ENCODE results near the gene ZCCHC8.
"Not testable (repeated sequence)": the region's sequence is repeated elsewhere in the genome, so short reads cannot be mapped to it uniquely, and the experiment has no call there.

Gene ZCCHC8

DNA sequence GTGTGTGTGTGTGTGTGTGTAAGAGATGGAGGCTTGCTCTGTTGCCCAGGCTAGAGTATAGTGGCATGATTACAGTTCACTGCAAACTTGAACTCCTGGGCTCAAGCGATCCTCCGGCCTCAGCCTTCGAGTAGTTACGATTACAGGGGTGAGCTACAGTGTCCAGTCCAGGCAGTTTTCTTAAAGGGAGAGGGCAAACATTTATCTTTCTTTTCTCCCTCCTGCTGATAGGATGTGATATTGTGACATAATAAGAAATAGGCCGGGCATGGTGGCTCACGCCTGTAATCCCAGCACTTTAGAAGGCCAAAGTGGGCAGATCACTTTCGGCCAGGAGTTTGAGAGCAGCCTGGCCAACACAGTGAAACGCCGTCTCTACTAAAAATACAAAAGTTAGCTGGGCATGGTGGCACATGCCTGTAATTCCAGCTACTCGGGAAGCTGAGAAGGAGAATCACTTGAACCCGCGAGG, 46.4 kb downstream of the ZCCHC8 start:
- in situ Hi-C loops (cut with MboI; ENCODE audit: low pct_unique_long_range_greater_than_20kb, low sequenced_read_pairs): no loop called here
- no peak for DNase-seq

DNA sequence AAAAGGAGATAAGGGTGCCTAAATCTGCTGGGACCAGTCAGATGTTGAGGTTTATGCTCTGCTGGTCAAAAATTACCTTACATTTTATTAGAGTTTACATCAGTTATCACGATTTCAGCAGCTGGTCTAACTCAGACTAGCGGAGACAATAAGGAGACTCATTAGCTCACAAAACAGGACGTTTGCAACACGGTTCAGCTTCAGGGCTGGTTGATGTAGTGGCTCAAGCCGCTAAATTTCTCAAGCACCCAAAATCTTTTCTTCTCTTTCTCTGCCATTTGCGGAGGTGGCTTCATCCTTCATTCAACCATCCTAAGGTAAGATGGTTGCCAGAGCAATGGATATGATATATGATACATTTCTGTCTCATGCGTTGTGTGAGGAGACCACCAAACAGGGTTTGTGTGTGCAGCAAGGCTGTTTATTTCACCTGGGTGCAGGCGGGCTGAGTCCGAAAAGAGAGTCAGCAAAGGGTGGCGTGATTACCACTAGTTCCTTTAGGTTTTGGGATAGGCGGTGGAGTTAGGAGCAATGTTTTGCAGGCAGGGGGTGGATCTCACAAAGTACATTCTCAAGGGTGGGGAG, 47.9 kb downstream of the ZCCHC8 start:
- DNase-seq: no peak
- in situ Hi-C loops (cut with MboI; ENCODE audit: low pct_unique_long_range_greater_than_20kb, low sequenced_read_pairs): no loop called here

DNA sequence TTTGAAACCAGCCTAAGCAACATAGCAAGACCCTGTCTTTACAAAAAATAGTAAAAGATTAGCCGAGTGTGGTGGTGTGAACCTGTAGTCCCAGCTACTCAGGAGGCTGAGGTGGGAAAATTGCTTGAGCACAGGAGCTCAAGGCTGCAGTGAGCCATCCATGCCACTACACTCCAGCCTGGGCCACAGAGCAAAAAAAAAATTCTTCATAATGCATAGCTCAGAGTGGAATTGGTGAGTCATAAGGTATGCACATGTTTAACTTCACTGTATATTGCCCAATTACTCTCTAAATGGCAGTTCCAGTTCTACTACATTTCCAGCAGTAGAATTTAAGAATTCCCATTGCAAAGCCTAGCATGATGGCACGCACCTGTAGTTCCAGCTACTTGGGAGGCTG, 51.4 kb downstream of the ZCCHC8 start:
- DNase-seq: peak; percentile 42
- in situ Hi-C loops (cut with MboI; ENCODE audit: low pct_unique_long_range_greater_than_20kb, low sequenced_read_pairs): no loop called here

DNA sequence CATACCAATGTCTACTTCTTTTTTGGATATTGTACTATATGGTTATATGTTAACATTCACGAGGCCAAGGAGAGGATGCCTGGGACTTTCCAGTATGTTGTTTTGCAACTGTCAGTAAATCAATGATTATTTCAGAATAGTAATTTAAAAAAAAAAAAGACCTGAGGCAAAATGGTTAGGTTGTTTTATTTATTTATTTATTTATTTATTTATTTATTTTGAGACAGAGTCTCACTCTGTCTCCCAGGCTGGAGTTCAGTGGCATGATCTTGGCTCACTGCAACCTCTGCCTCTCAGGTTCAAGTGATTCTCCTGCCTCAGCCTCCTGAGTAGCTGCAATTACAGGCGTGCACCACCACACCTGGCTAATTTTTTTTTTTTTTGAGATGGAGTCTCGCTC, 52.9 kb downstream of the ZCCHC8 start:
- in situ Hi-C loops (cut with MboI; ENCODE audit: low pct_unique_long_range_greater_than_20kb, low sequenced_read_pairs); DNase-seq: not testable (repeated sequence)

DNA sequence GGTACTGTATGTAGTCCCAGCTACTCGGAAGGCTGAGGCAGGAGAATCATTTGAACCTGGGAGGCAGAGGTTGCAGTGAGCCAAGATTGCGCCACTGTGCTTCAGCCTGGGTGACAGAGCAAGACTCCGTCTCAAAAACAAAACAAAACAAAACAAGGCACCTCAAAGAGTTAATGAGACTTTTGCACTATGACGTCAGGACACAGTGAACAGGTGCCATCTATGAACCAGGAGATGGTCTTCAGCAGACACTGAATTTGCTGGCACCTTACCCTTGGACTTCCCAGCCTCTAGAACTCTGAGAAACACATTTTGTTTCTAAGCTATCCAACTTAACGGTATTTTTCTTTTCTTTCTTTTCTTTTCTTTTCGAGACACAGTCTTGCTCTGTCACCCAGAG, 54.3 kb downstream of the ZCCHC8 start:
- in situ Hi-C loops (cut with MboI; ENCODE audit: low pct_unique_long_range_greater_than_20kb, low sequenced_read_pairs); DNase-seq: not testable (repeated sequence)

DNA sequence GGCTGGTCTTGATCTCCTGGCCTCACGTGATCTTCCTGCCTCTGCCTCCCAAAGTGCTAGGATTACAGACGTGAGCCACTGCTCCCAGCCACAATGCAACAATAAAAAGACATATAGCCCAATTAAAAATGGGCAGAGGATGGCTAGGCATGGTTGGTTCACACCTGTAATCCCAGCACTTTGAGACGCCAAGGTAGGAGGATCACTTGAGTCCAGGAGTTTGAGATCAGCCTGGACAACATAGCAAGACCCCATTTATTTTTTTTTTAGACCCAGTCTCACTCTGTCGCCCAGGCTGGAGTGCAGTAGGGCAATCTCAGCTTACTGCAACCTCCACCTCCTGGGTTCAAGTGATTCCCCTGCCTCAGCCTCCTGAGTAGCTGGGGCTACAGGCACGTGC, 56.7 kb downstream of the ZCCHC8 start:
- DNase-seq; in situ Hi-C loops (cut with MboI; ENCODE audit: low pct_unique_long_range_greater_than_20kb, low sequenced_read_pairs): not testable (repeated sequence)

DNA sequence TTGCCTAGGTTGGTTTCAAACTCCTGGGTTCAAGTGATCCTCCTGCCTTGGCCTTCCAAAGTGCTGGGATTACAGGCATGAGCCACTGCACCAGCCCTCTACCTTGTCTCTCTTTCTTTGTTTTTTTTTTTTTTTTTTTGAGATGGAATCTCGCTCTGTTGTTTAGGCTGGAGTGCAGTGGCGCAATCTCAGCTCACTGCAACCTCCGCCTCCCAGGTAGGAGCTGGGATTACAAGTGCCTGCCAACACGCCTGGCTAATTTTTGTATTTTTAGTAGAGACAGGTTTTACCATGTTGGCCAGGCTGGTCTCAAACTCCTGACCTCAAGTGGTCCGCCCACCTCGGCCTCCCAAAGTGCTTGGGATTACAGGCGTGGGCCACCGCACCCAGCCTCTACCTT, 61.9 kb downstream of the ZCCHC8 start:
- DNase-seq: not testable (repeated sequence)

DNA sequence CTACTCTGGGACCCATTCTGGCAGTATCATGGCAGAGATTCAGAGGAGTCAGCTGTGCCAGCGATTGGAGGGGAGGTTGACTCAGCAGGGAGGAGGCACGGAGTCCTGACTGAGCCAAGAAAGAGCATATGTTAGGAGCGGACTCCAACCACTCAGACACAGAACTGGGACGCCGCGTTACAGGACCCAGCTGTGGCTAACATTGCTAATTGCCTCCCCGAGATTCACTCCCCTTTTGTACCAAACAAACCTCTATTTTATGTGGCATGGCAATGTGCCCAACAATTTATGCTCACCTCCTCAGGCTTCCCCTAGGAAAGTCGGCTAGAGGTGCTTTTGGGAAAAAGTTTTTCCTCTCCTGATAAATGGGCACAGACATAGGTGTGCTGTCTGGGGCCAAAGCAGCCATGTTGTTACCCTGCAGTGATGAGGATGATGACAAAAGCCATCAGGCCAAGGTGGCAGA, 63.0 kb downstream of the ZCCHC8 start:
- in situ Hi-C loops (cut with MboI; ENCODE audit: low pct_unique_long_range_greater_than_20kb, low sequenced_read_pairs): no loop called here
- DNase-seq: no peak

More for the DNA sequence above, 61.9 kb downstream of the ZCCHC8 start:
- in situ Hi-C loops (cut with MboI; ENCODE audit: low pct_unique_long_range_greater_than_20kb, low sequenced_read_pairs): not testable (repeated sequence)

DNA sequence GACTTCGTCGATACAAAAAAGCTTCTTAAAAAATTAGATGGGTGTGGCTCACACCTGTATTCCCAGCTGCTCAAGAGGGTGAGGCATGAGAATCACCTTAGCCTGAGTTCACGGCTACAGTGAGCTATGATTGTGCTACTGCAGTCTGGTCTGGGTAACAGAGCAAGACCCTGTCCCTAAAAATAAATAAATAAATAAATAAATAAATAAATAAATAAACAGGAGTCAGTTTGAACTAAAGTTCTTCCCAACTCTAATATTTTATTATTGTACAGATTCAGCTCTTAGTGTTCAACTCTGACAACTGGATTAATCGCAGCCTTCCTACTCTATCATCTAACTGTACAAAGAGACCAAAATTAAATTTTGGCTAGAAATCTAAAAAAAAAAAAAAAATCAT, 65.5 kb downstream of the ZCCHC8 start:
- no peak for DNase-seq
- in situ Hi-C loops (cut with MboI; ENCODE audit: low pct_unique_long_range_greater_than_20kb, low sequenced_read_pairs): no loop called here

DNA sequence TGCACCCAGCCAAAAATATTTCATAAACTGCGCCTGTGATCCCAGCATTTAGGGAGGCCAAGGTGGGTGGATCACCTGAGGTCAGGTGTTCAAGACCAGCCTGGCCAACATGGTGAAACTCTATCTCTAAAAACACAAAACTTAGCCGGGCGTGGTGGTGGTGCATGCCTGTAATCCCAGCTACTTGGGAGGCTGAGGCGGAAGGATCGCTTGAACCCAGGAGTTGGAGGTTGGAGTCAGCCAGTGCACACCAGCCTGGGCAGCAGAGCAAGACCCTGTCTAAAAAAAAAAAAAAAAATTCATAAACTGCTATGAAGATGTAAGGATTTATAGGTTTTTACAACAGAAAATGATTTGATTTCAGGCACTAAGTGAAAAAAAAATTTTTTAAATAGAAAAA, 71.7 kb downstream of the ZCCHC8 start:
- in situ Hi-C loops (cut with MboI; ENCODE audit: low pct_unique_long_range_greater_than_20kb, low sequenced_read_pairs); DNase-seq: not testable (repeated sequence)

DNA sequence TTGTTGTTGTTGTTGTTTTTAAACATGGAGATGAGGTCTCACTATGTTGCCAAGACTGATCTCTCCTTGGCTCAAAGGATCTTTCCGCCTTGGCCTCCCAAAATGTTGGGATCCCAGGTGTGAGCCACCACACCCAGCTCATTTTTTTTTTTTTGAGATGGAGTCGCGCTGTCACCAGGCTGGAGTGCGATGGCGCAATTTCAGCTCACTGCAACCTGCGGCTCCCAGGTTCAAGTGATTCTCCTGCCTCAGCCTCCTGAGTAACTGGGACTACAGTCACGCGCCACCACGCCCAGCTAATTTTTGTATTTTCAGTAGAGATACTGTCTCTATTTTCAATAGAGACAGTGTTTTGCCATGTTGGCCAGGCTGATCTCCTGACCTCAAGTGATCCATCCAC, 73.3 kb downstream of the ZCCHC8 start:
- in situ Hi-C loops (cut with MboI; ENCODE audit: low pct_unique_long_range_greater_than_20kb, low sequenced_read_pairs): no loop called here
- DNase-seq: no peak

DNA sequence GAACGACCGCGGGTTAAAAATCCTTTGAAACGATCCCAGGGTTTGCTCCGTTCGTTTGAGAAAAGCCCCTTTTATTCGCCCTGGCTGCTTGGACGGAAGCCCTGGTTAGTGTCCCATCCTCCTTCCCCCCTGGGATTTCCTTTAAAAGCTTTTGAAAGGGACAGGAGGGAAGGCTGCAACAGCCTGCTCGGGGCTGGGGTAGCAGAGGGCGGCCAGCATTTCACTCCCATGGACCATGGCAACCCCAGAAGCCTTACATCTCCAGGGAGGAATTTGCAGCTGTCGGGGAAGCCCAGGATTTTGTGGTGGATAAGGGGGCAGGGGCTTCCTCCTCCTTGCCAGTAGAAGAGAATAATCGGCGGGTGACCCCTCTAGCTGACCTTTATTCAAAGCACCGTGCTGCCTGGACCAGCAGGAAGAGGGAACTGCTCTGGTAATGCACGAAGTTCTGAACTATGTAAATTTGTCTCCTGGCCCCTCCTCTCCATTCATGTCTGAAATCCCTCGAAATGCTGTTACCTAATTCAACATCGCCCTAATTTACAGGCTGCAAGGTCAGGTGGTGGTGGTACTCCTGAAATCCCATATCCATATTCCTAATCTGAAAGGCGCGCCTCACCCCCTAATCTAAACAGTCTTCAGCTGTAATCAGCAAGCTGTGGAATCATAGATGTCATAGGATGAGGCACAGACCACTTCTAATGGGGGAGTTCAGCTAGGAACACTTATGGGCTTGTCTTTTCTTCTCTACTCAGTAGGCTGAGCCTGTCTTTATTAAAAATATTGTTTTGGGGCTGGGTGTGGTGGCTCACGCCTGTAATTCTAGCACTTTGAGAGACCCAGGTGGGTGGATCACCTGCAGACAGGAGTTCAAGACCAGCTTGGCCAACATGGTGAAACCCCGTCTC, 77.2 kb downstream of the ZCCHC8 start:
- in situ Hi-C loops (cut with MboI; ENCODE audit: low pct_unique_long_range_greater_than_20kb, low sequenced_read_pairs): no loop called here
- peak; percentile 51 for DNase-seq

DNA sequence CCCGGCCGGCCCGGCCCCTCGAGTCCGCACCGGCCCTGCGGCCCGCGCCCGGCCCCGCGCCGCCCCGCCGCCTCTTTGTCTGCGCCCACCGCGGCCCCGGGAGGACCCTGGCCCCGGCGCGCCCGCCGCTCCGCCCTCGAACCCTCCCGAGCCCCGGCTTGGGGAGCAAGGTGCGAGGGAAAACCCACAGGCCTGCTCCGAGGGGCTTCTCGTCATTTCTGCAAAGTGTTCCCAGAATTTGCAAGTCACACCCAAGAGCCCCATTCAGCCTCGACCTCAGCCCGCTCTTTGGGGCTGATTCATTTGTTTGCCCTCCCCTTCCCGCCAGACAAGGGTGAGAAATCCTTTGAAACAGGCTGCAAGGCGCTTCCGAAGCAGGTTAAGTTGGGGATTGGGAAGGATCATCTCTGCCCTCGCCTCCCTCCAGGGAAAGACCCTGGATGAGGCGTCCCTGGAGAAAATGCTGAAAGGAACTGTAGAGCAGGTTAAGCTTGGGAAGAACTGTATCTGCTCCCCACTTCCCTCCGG, 77.9 kb downstream of the ZCCHC8 start:
- DNase-seq: peak; percentile 45
- in situ Hi-C loops (cut with MboI; ENCODE audit: low pct_unique_long_range_greater_than_20kb, low sequenced_read_pairs): no loop called here

DNA sequence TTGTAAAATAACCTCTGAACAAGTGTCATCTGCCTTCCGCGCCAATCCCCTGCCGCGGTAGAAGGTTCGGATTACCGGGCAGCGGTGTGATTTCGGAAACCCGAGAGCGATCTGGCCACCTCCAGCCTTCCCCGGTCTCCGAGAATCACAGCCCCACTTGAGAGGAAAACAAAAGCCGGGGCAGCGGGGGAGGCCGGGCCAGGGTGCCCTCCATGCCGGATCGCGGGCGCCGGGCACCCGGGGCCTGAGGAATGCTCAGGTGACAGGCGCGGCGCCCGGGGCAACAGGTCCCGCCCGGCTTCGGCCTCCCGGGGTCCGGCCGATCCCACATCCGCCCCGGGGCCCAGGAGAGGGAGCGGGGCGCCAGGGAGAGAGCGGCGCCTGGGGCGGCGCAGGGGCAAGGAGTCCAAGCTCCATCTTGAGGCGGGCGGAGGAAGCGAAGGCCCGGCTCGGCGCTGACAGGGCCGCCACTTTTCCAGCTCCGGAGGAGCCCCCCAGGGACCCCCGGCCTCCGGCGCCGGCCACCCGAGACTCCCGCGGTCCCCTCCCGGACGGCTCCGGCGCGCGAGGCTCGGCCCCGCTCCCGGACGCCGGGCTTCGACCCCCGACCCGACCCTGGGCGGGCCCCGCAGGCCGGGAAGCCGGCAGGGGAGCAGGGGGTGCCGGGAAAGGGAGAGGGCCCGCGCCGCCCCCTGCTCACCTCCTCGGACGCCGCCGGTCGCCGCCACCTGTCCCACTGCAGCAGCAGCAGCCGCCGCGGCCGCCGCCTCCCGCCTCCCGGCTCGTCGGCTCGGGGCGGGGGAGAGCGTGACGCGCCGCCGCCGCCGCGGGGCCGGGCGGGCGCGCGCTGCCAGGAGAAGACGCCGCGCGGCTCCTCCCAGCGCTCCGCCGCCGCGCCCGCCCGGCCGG, 78.7 kb downstream of the ZCCHC8 start, which contains the start of gene CLIP1:
CLIP1 (minus strand) TSS at position 849 of the 909 bp plus-strand sequence. CDS start 42,217 bp downstream, outside the sequence.
- peak; percentile 65 for DNase-seq
- in situ Hi-C loops (cut with MboI; ENCODE audit: low pct_unique_long_range_greater_than_20kb, low sequenced_read_pairs): no loop called here
